Head of caudate nucleus (tissue), 42 donors: ENCODE measurements around the gene HIRA.
"Not testable (repeated sequence)": the region's sequence is repeated elsewhere in the genome, so short reads cannot be mapped to it uniquely, and the experiment has no call there.

Experiments
- DNase-seq, 42 donors: peaks; one replicate each; pipeline versions ENCODE4 v3.0.0 to v3.0.0-alpha.2; 2020 to 2021; ENCODE audit warnings: mixed read lengths in 7 of 42
- intact Hi-C: fragments of 100-400 bp; cut with DNase I; formaldehyde crosslinking; loops from one replicate; pipeline ENCODE4 v1.15.0; 2022

The HIRA gene

GRCh38 chr22:19325296-19325948 is 106.1 kb downstream of the HIRA start:
- no peak for DNase-seq
- intact Hi-C loops, result no loop called here

- intact Hi-C loops, DNase-seq: not testable (repeated sequence)
Measured at GRCh38 chr22:19323420-19323819, 108.1 kb downstream of the HIRA start.

GRCh38 chr22:19321757-19322156 is 109.8 kb downstream of the HIRA start:
- intact Hi-C loops, result no loop called here
- DNase-seq, result no peak

GRCh38 chr22:19320136-19320535 is 111.4 kb downstream of the HIRA start:
- DNase-seq, intact Hi-C loops: not testable (repeated sequence)

- DNase-seq, result no peak
- intact Hi-C loops, result no loop called here
Measured at GRCh38 chr22:19319281-19319680, 112.3 kb downstream of the HIRA start.

- intact Hi-C loops, result no loop called here
- no peak for DNase-seq
Measured at GRCh38 chr22:19317865-19318264, 113.7 kb downstream of the HIRA start.

GRCh38 chr22:19307872-19308271 is 123.7 kb downstream of the HIRA start:
- intact Hi-C loops, result no loop called here
- DNase-seq, result no peak

- DNase-seq, intact Hi-C loops: not testable (repeated sequence)
Measured at GRCh38 chr22:19306535-19306934, 125.0 kb downstream of the HIRA start.

GRCh38 chr22:19304547-19304946 is 127.0 kb downstream of the HIRA start:
- DNase-seq, result no peak
- intact Hi-C loops, result no loop called here

GRCh38 chr22:19303785-19304184 is 127.7 kb downstream of the HIRA start:
- intact Hi-C loops, result no loop called here

GRCh38 chr22:19295733-19296132 is 135.8 kb downstream of the HIRA start:
- DNase-seq, result no peak
- intact Hi-C loops, result no loop called here

More at GRCh38 chr22:19303785-19304184, 127.7 kb downstream of the HIRA start:
- no peak for DNase-seq

GRCh38 chr22:19292458-19293230 is 138.9 kb downstream of the HIRA start:
- peak in 9 of 42 donors; percentile 7 to 43 (median 17) for DNase-seq

GRCh38 chr22:19291580-19292457 is 139.7 kb downstream of the HIRA start, which contains the start of gene CLTCL1:
Gene CLTCL1 (minus strand): TSS chr22:19291719. CDS start chr22:19291641, 78 bp downstream.
- peak; percentile 18 to 92 (median 84) for DNase-seq
- intact Hi-C loops, result no loop called here

More at GRCh38 chr22:19292458-19293230, 138.9 kb downstream of the HIRA start:
- intact Hi-C loops, result no loop called here

GRCh38 chr22:19291218-19291579 is 140.3 kb downstream of the HIRA start:
- intact Hi-C loops, result no loop called here
- peak in 34 of 42 donors; percentile 6 to 54 (median 26) for DNase-seq

GRCh38 chr22:19290400-19291217 is 140.9 kb downstream of the HIRA start:
- intact Hi-C loops, result no loop called here
- DNase-seq, result peak in 6 of 42 donors; percentile 7 to 41 (median 13)

- intact Hi-C loops, result loop anchor here (2.0 kb wide), 1 partner anchor 111 kb away; the partner anchor contains the start of gene SLC25A1
Measured at GRCh38 chr22:19289475-19290161, 141.9 kb downstream of the HIRA start.

GRCh38 chr22:19287889-19288288 is 143.6 kb downstream of the HIRA start:
- intact Hi-C loops, result loop anchor here (2.0 kb wide), 1 partner anchor 109 kb away; the partner anchor contains the start of gene SLC25A1
- DNase-seq, result peak in 1 of 42 donors; percentile 20

More at GRCh38 chr22:19289475-19290161, 141.9 kb downstream of the HIRA start:
- DNase-seq, result peak in 1 of 42 donors; percentile 18
